OCI-LY3 (cell line): ENCODE results near the gene ZSCAN5A.
"Not testable (repeated sequence)": the region's sequence is repeated elsewhere in the genome, so short reads cannot be mapped to it uniquely, and the experiment has no call there.

ENCODE experiments used
- CTCF ChIP-seq: fragments of 200-600, 300-600 bp; sonication (generic); IDR thresholded peaks from 2 replicates; pipeline ENCODE4 v1.5.1; 2014; ENCODE audit warnings: antibody characterized with exemption, low read length, low read depth
- EZH2phosphoT487 ChIP-seq: fragments of 200-600 bp; shearing (Covaris generic); IDR thresholded peaks from 2 replicates; pipeline ENCODE4 v1.6.1; 2018; ENCODE audit warnings: antibody characterized with exemption, mixed run types, low read depth

GRCh38 chr19:56339031-56339430 lies 24.4 kb upstream of the ZSCAN5A start:
- not testable (repeated sequence) for TF ChIP-seq CTCF, EZH2phosphoT487
